CD4-positive, alpha-beta T cell (primary cell): ENCODE measurements around the gene CA4. TPM values are rescaled to one million over a fixed set of nuclear protein-coding genes. Genes with fewer than 3 reads are reported as not detected.
"Not testable (repeated sequence)": the region's sequence is repeated elsewhere in the genome, so short reads cannot be mapped to it uniquely, and the experiment has no call there.

Experiments
- ATAC-seq: fragments of 200-7000 bp; cut with Tn5 transposase; one replicate; pipeline ENCODE4 v1.10.0; 2022; ENCODE audit warnings: mild to moderate bottlenecking; ENCODE audit not compliant: poor library complexity
- CTCF ChIA-PET: fragments of 350-600 bp; sonication (Branson Sonifier 250); formaldehyde crosslinking; loops from one replicate; lab custom pipeline; 2021; ENCODE audit warnings: antibody characterized with exemption, inconsistent platforms; lab: Charles Lee
- POLR2A ChIA-PET: fragments of 350-600 bp; sonication (Branson Sonifier 250); formaldehyde crosslinking; loops from one replicate; lab custom pipeline; 2021; ENCODE audit warnings: antibody characterized with exemption, inconsistent platforms; lab: Charles Lee
- DNase-seq, 14 experiments: peaks; one replicate each; pipeline ENCODE4 v3.0.0-alpha.2; 2013 to 2020; ENCODE audit warnings: mixed read lengths in 2 of 14
- H3K27ac ChIP-seq, 2 donors: one replicate each; pipeline versions ENCODE4 v1.5.1 to v1.7.0; 2013; ENCODE audit warnings: low read length in 2 of 2, low read depth in 1 of 2, mild to moderate bottlenecking in 1 of 2
- H3K27me3 ChIP-seq, 2 experiments: 1 replicate in 1 of 2; 2 replicates in 1 of 2; pipeline versions ENCODE4 v1.6.1 to v1.7.0; 2013; ENCODE audit warnings: low read length in 2 of 2, control low read depth in 1 of 2, mild to moderate bottlenecking in 1 of 2, moderate library complexity in 1 of 2; ENCODE audit not compliant: insufficient read depth in 2 of 2, control insufficient read depth in 1 of 2
- H3K36me3 ChIP-seq: one replicate; pipeline ENCODE4 v1.6.1; 2013; ENCODE audit warnings: low read length, control low read depth; ENCODE audit not compliant: insufficient read depth
- H3K4me1 ChIP-seq: one replicate; pipeline ENCODE4 v1.6.1; 2013; ENCODE audit warnings: low read length, control low read depth; ENCODE audit not compliant: insufficient read depth
- H3K4me3 ChIP-seq: one replicate; pipeline ENCODE4 v1.5.1; 2013; ENCODE audit warnings: mild to moderate bottlenecking, low read length, moderate library complexity
- H3K9me3 ChIP-seq, 2 experiments: 1 replicate in 1 of 2; 2 replicates in 1 of 2; pipeline versions ENCODE4 v1.6.1 to v1.7.0; 2013; ENCODE audit warnings: low read length in 2 of 2, mild to moderate bottlenecking in 2 of 2, control low read depth in 1 of 2, moderate library complexity in 1 of 2; ENCODE audit not compliant: control insufficient read depth in 1 of 2, insufficient read depth in 1 of 2
- H3K27ac Mint-ChIP-seq: one replicate; pipeline ENCODE4 v1.8.0; 2020; ENCODE audit warnings: mixed read lengths
- H3K27me3 Mint-ChIP-seq: one replicate; pipeline ENCODE4 v1.8.0; 2021; ENCODE audit warnings: mixed read lengths
- H3K36me3 Mint-ChIP-seq: one replicate; pipeline ENCODE4 v1.8.0; 2021; ENCODE audit warnings: low read depth, mixed read lengths
- H3K4me1 Mint-ChIP-seq: one replicate; pipeline ENCODE4 v1.8.0; 2021; ENCODE audit warnings: low read depth, mixed read lengths
- H3K4me3 Mint-ChIP-seq: one replicate; pipeline ENCODE4 v1.8.0; 2020; ENCODE audit warnings: mild to moderate bottlenecking, mixed read lengths
- H3K9me3 Mint-ChIP-seq: one replicate; pipeline ENCODE4 v1.8.0; 2020; ENCODE audit warnings: mixed read lengths
- intact Hi-C, 2 experiments: fragments of 100-400 bp; cut with DNase I in 1 of 2; cut with micrococcal nuclease in 1 of 2; formaldehyde crosslinking; loops; one replicate each; pipeline versions ENCODE4 v1.15.1 to v1.9.0; 2023 to 2025; cut with DNase I, micrococcal nuclease
- total RNA-seq, 174 experiments: library from RNA in 2 of 174; stranded (reverse) in 2 of 174; gene quantifications; one replicate each; pipeline ENCODE4 v1.2.3 and lab custom pipeline; 2021 to 2026
- TF ChIP-seq, protein P1 (sequence below): fragments of 200-600 bp; IDR thresholded peaks from one replicate; pipeline ENCODE4 v1.8.0; 2022; ENCODE audit warnings: antibody characterized with exemption, mild to moderate bottlenecking

The CA4 gene
- total RNA-seq, 2 experiments from 2014 or later = not detected

DNA sequence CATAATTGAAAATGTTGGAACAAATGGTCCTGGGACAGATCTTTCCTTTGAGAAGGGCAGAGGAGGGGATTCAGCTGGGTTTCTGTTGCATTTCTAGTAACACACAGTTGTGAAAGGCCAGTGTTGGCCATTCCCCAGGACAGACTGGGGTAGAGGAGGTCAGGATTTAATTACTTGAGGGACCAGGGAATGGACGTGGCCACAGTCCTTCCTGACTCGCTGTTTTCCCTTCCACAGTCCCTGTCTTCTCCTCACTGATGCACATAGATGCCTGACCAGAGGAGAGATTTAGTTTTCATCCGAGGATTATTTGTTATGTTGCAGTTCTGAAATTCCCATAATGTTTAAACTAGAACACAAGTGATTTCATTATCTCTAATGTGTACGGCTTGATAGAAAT is 45.8 kb upstream of the CA4 start:
- TF ChIP-seq, protein P1, sequence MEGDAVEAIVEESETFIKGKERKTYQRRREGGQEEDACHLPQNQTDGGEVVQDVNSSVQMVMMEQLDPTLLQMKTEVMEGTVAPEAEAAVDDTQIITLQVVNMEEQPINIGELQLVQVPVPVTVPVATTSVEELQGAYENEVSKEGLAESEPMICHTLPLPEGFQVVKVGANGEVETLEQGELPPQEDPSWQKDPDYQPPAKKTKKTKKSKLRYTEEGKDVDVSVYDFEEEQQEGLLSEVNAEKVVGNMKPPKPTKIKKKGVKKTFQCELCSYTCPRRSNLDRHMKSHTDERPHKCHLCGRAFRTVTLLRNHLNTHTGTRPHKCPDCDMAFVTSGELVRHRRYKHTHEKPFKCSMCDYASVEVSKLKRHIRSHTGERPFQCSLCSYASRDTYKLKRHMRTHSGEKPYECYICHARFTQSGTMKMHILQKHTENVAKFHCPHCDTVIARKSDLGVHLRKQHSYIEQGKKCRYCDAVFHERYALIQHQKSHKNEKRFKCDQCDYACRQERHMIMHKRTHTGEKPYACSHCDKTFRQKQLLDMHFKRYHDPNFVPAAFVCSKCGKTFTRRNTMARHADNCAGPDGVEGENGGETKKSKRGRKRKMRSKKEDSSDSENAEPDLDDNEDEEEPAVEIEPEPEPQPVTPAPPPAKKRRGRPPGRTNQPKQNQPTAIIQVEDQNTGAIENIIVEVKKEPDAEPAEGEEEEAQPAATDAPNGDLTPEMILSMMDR = no peak
- DNase-seq (no peak), ATAC-seq (no peak)
- Mint-ChIP-seq H3K27me3 (peaks cover 59% of the 10 kb centered on the region), H3K9me3 (no peaks in the 10 kb centered on the region), H3K27ac (no peak overlapping the region), H3K4me3 (no peak overlapping the region), H3K4me1 (peaks cover 9% of the 10 kb centered on the region), H3K36me3 (no peaks in the 10 kb centered on the region)
- no peak overlapping the region for H3K27ac ChIP-seq
- H3K36me3 ChIP-seq = no peaks in the 10 kb centered on the region
- H3K4me1 ChIP-seq = no peaks in the 10 kb centered on the region
- intact Hi-C loops = loop anchor here in 1 of 2 experiments (10.0 kb wide), 1 partner anchor 331 kb away; no protein-coding TSS in a partner anchor
- peaks cover 3 to 9% of the 10 kb centered on the region in 2 experiments for H3K27me3 ChIP-seq
- CTCF ChIA-PET = no interaction called here
- POLR2A ChIA-PET = no interaction called here
- no peaks in the 10 kb centered on the region for H3K9me3 ChIP-seq
- no peak overlapping the region for H3K4me3 ChIP-seq

DNA sequence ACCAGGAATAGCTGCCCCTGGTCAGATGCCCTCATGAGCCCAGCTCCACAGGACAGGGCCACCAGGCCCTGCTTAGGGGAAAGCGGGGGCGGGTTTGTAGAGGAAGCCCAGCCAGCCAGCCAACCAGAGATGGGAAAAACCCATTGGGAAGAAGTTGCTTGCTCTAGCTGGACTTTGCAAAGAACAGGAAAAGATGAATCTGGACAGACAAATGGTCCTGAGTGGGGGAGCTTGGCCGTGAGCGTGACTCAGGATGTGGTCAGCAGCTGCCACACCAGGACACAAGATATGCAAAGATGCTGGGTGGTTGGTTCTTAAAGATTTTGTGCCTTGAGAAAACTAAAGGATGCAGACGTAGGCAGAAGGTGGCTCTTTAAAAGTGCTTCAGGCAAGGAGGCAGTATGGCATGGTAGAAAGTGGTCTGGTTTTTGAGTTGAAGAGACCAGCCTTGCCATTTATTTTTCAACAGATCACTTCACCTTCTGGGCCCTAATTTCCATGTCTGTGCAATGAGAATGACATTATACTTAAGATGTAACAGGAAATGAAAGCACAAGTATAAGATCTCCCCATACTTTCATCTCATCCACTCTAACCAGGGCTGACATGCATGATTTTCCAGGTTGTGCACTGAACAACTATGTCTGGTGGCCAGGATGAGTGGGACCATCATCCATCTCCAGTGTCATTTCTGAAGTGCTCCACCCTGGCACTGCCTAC is 43.3 kb upstream of the CA4 start:
- DNase-seq (no peak), ATAC-seq (no peak)
- no peak overlapping the region for H3K4me3 Mint-ChIP-seq
- peaks cover 9% of the 10 kb centered on the region for H3K4me1 Mint-ChIP-seq
- Histone ChIP-seq H3K4me3 (no peak overlapping the region), H3K9me3 (no peaks in the 10 kb centered on the region), H3K27me3 (peaks cover 0 to 13% of the 10 kb centered on the region in 2 experiments), H3K4me1 (no peaks in the 10 kb centered on the region), H3K36me3 (no peaks in the 10 kb centered on the region), H3K27ac (no peak overlapping the region)
- no peaks in the 10 kb centered on the region for H3K9me3 Mint-ChIP-seq
- no peaks in the 10 kb centered on the region for H3K36me3 Mint-ChIP-seq
- intact Hi-C loops = loop anchor here (5.0 to 10.0 kb wide), 2 partner anchors 328 to 331 kb away; no protein-coding TSS in a partner anchor
- POLR2A ChIA-PET = no interaction called here
- peaks cover 70% of the 10 kb centered on the region for H3K27me3 Mint-ChIP-seq
- CTCF ChIA-PET = no interaction called here
- TF ChIP-seq, protein P1 = no peak
- no peak overlapping the region for H3K27ac Mint-ChIP-seq

DNA sequence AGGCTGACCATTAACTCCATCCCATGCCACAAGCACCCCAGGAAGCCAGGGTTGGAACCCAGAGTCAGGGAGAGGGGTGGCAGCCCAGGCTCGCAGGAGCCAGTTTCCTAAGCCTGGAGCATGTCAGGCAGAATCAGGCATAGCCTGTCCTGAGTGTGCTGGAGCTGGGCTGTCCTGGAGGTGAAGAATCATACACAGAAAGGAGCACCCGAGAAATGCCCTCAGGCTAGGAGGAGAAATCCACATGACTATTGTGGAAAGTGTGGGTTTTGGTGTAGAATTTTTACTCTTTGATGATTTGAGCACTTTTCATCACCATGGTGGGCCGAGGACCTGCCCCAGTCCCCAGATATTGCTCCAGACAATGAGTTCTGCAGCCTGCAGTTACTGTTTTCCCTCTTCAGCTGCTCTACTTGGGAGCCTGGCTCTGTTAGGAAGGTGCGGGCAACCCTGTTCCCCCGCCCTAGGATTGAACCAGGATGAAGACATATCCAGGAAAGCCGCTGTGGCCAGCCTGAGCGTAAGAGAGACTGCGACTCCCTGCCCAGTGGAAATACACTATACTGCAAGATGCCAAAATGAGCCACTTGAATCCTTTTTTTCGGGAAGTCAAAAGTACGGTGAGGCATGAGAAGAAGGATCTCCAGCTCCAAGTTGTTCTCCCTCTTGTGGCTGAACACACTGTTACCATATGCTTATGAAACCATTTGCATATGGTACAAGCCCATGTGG is 42.1 kb upstream of the CA4 start:
- H3K27ac ChIP-seq = no peak overlapping the region
- Mint-ChIP-seq H3K36me3 (no peaks in the 10 kb centered on the region), H3K4me1 (peaks cover 2% of the 10 kb centered on the region), H3K27me3 (peaks cover 64% of the 10 kb centered on the region), H3K4me3 (no peak overlapping the region), H3K27ac (no peak overlapping the region), H3K9me3 (no peaks in the 10 kb centered on the region)
- CTCF ChIA-PET = no interaction called here
- H3K36me3 ChIP-seq = no peaks in the 10 kb centered on the region
- H3K9me3 ChIP-seq = no peaks in the 10 kb centered on the region
- H3K4me3 ChIP-seq = no peak overlapping the region
- peaks cover 0 to 13% of the 10 kb centered on the region in 2 experiments for H3K27me3 ChIP-seq
- ATAC-seq = no peak
- no peaks in the 10 kb centered on the region for H3K4me1 ChIP-seq
- intact Hi-C loops = loop anchor here (5.0 to 10.0 kb wide), 2 partner anchors 327 to 330 kb away; no protein-coding TSS in a partner anchor
- TF ChIP-seq, protein P1 = no peak
- no peak for DNase-seq
- POLR2A ChIA-PET = no interaction called here

DNA sequence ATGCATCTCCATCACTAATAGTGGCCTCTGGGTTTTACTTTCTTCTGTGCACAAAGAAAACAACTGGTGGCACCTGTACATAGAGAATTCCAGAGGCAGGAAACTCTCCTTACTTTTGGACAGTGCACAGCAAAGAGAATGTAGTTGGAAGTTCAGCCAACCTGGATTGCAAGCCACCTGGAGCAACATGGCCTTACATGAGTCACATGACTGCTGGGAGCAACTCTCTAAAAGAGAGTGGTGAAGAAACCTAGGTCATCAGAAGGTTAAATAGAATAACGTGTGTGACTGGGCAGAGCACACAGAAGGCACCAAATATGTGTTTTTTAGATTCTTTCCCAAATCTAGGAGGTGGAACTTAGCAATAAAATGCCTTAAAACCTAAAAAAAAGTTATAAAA is 41.5 kb upstream of the CA4 start:
- H3K4me1 Mint-ChIP-seq, H3K36me3 ChIP-seq, POLR2A ChIA-PET, H3K4me3 Mint-ChIP-seq, H3K9me3 Mint-ChIP-seq, H3K27ac ChIP-seq, H3K9me3 ChIP-seq, H3K27ac Mint-ChIP-seq, H3K4me3 ChIP-seq, ATAC-seq, H3K36me3 Mint-ChIP-seq, H3K4me1 ChIP-seq, DNase-seq: not testable (repeated sequence)
- CTCF ChIA-PET = interaction anchor here (0.9 kb wide), 1 partner anchor 35 kb away, joined by 3 read pairs; no protein-coding TSS in a partner anchor
- H3K27me3 ChIP-seq = peaks cover 0 to 13% of the 10 kb centered on the region in 2 experiments
- H3K27me3 Mint-ChIP-seq = peaks cover 59% of the 10 kb centered on the region
- intact Hi-C loops = loop anchor here (5.0 to 10.0 kb wide), 2 partner anchors 326 to 329 kb away; no protein-coding TSS in a partner anchor
